Progenitor cell of endocrine pancreas (in vitro differentiated cells): Measurements from ENCODE around the gene CAMSAP1. TPM values are rescaled to one million over a fixed set of nuclear protein-coding genes. Genes with fewer than 3 reads are reported as not detected.

Experiments used
- DNase-seq: peaks from one replicate; pipeline ENCODE4 v3.0.0; 2021; ENCODE audit warnings: low spot score; ENCODE audit not compliant: unreplicated experiment
- H3K27ac Mint-ChIP-seq: 2 replicates; pipeline ENCODE4 v1.8.0; 2021; ENCODE audit warnings: mild to moderate bottlenecking, moderate library complexity, mixed read lengths
- H3K27me3 Mint-ChIP-seq: 2 replicates; pipeline ENCODE4 v1.8.0; 2021; ENCODE audit warnings: mixed read lengths
- H3K36me3 Mint-ChIP-seq: 2 replicates; pipeline ENCODE4 v1.8.0; 2022; ENCODE audit warnings: mixed read lengths; ENCODE audit not compliant: insufficient read depth
- H3K4me1 Mint-ChIP-seq: 2 replicates; pipeline ENCODE4 v1.8.0; 2021; ENCODE audit warnings: low read depth, mixed read lengths
- H3K4me3 Mint-ChIP-seq: 2 replicates; pipeline ENCODE4 v1.8.0; 2021; ENCODE audit warnings: low read depth, mild to moderate bottlenecking, moderate library complexity, mixed read lengths
- H3K9me3 Mint-ChIP-seq: 2 replicates; pipeline ENCODE4 v1.8.0; 2021; ENCODE audit warnings: low read depth, mixed read lengths
- CTCF ChIP-seq: fragments of 200-600 bp; sonication (generic); IDR thresholded peaks from one replicate; pipeline ENCODE4 v1.5.0; 2021; ENCODE audit warnings: antibody characterized with exemption, mild to moderate bottlenecking; ENCODE audit not compliant: unreplicated experiment
- total RNA-seq: library from RNA; stranded (reverse); gene quantifications from 2 replicates; pipeline ENCODE4 v1.2.1, GENCODE V29; 2021

CAMSAP1 gene
- total RNA-seq, 1 donor from 2014 or later, result 82.2 TPM

- H3K27ac Mint-ChIP-seq, result no peak overlapping the region
- H3K9me3 Mint-ChIP-seq, result no peaks in the 10 kb centered on the region
- no peaks in the 10 kb centered on the region for H3K27me3 Mint-ChIP-seq
- H3K4me3 Mint-ChIP-seq, result no peak overlapping the region
- no peak for TF ChIP-seq CTCF
- no peaks in the 10 kb centered on the region for H3K4me1 Mint-ChIP-seq
- no peak for DNase-seq
- H3K36me3 Mint-ChIP-seq, result no peaks in the 10 kb centered on the region
Observed at GRCh38 chr9:135772056-135772646, 135.2 kb downstream of the CAMSAP1 start.

GRCh38 chr9:135771401-135772051 is 135.8 kb downstream of the CAMSAP1 start:
- Mint-ChIP-seq H3K9me3 (no peaks in the 10 kb centered on the region), H3K27ac (no peak overlapping the region), H3K36me3 (no peaks in the 10 kb centered on the region), H3K4me1 (no peaks in the 10 kb centered on the region), H3K27me3 (no peaks in the 10 kb centered on the region), H3K4me3 (no peak overlapping the region)
- TF ChIP-seq CTCF, result no peak
- DNase-seq, result no peak

GRCh38 chr9:135770771-135771170 is 136.6 kb downstream of the CAMSAP1 start:
- Mint-ChIP-seq H3K27ac (no peak overlapping the region), H3K36me3 (no peaks in the 10 kb centered on the region), H3K27me3 (no peaks in the 10 kb centered on the region), H3K4me1 (no peaks in the 10 kb centered on the region), H3K9me3 (peaks cover 4% of the 10 kb centered on the region), H3K4me3 (no peak overlapping the region)
- no peak for DNase-seq
- TF ChIP-seq CTCF, result no peak

- TF ChIP-seq CTCF, result no peak
- no peaks in the 10 kb centered on the region for H3K27me3 Mint-ChIP-seq
- H3K27ac Mint-ChIP-seq, result no peak overlapping the region
- H3K9me3 Mint-ChIP-seq, result peaks cover 4% of the 10 kb centered on the region
- H3K4me3 Mint-ChIP-seq, result no peak overlapping the region
- no peaks in the 10 kb centered on the region for H3K4me1 Mint-ChIP-seq
- H3K36me3 Mint-ChIP-seq, result no peaks in the 10 kb centered on the region
- no peak for DNase-seq
Observed at GRCh38 chr9:135770203-135770535, 137.2 kb downstream of the CAMSAP1 start.

- no peaks in the 10 kb centered on the region for H3K27me3 Mint-ChIP-seq
- H3K9me3 Mint-ChIP-seq, result peaks cover 4% of the 10 kb centered on the region
- no peak overlapping the region for H3K27ac Mint-ChIP-seq
- no peaks in the 10 kb centered on the region for H3K36me3 Mint-ChIP-seq
- no peak for TF ChIP-seq CTCF
- H3K4me3 Mint-ChIP-seq, result no peak overlapping the region
- no peaks in the 10 kb centered on the region for H3K4me1 Mint-ChIP-seq
- DNase-seq, result no peak
Observed at GRCh38 chr9:135769489-135770202, 137.7 kb downstream of the CAMSAP1 start.
